ENCODE measurements around the gene GSDME. TPM values are rescaled to one million over a fixed set of nuclear protein-coding genes. Genes with fewer than 3 reads are reported as not detected.
A peak's percentile ranks its signal among the peaks of the same experiment; 100 is the strongest.

GSDME gene
- total RNA-seq, 4 donors from 2014 or later: 5.3 to 15.7 (median 10.6) TPM

DNA sequence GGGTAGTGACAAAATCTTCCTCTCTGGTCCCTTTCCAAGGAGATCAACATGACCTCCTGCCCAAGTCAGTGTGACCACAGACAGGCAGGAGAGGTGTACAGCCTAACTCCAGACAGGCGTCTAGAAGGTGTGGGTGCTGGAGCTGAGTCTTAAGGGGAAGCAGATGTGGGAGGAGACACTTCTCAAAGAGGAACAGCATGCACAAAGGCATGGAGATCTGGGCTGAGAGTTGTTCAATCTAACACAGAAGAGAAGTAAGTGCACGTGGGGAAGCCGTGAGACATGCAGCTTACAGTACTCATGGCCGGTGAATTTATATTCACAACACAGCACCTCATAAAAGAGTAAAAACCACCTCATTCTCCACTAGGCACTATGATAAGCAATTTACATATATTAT is 23.8 kb upstream of the GSDME start:
- Histone ChIP-seq H3K36me3 (no peaks in the 10 kb centered on the region), H3K27ac (no peak overlapping the region), H3K9me3 (no peaks in the 10 kb centered on the region), H3K4me1 (peaks cover 0 to 5% (median 0%) of the 10 kb centered on the region in 4 donors), H3K27me3 (no peaks in the 10 kb centered on the region), H3K4me3 (no peak overlapping the region)
- 76 to 80% methylated on average over 4 of the region's 4 CpGs for WGBS, 2 donors
- peak in 1 of 2 donors; percentile 9 for DNase-seq (ENCODE audit: low spot score in 2 of 2)
- no peak for TF ChIP-seq POLR2A (IDR thresholded peaks at IDR 0.05)
- TF ChIP-seq, protein P1, sequence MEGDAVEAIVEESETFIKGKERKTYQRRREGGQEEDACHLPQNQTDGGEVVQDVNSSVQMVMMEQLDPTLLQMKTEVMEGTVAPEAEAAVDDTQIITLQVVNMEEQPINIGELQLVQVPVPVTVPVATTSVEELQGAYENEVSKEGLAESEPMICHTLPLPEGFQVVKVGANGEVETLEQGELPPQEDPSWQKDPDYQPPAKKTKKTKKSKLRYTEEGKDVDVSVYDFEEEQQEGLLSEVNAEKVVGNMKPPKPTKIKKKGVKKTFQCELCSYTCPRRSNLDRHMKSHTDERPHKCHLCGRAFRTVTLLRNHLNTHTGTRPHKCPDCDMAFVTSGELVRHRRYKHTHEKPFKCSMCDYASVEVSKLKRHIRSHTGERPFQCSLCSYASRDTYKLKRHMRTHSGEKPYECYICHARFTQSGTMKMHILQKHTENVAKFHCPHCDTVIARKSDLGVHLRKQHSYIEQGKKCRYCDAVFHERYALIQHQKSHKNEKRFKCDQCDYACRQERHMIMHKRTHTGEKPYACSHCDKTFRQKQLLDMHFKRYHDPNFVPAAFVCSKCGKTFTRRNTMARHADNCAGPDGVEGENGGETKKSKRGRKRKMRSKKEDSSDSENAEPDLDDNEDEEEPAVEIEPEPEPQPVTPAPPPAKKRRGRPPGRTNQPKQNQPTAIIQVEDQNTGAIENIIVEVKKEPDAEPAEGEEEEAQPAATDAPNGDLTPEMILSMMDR (IDR thresholded peaks at IDR 0.05): no peak
- TF ChIP-seq EP300 (IDR thresholded peaks at IDR 0.05): no peak

DNA sequence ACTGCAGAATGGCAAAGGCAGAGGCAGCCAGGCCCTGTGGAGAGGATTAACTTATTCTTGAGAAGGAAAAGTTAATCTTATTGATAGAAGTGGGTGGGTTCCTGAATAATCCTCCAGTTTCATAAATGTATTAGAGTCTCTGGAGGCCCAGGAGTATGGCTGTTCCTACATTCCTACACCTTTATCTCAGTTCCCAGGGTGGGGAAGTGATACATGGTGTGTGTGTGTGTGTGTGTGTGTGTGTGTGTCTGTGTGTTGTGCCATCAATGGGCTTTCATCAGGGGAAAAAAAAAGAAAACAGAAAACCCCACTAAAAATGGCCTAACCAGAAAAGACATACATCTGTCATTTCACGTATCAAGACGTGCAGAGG is 22.0 kb upstream of the GSDME start:
- TF ChIP-seq EP300 (IDR thresholded peaks at IDR 0.05): no peak
- TF ChIP-seq, protein P1 (IDR thresholded peaks at IDR 0.05): no peak
- no peak for TF ChIP-seq POLR2A (IDR thresholded peaks at IDR 0.05)
- H3K4me3 ChIP-seq: no peak overlapping the region
- no peaks in the 10 kb centered on the region for H3K9me3 ChIP-seq
- DNase-seq (ENCODE audit: low spot score in 2 of 2): no peak
- WGBS, 2 donors: 87 to 91% methylated on average over 2 of the region's 2 CpGs
- no peaks in the 10 kb centered on the region for H3K36me3 ChIP-seq
- peak overlapping the region in 2 of 4 donors; percentile 47 to 60 for H3K27ac ChIP-seq
- H3K4me1 ChIP-seq: peaks cover 0 to 5% (median 0%) of the 10 kb centered on the region in 4 donors
- H3K27me3 ChIP-seq: no peaks in the 10 kb centered on the region

- peak in 1 of 2 donors; percentile 22 for DNase-seq (ENCODE audit: low spot score in 2 of 2)
- Histone ChIP-seq H3K9me3 (no peaks in the 10 kb centered on the region), H3K4me3 (no peak overlapping the region), H3K36me3 (no peaks in the 10 kb centered on the region), H3K4me1 (peaks cover 0 to 5% (median 0%) of the 10 kb centered on the region in 4 donors), H3K27ac (peak overlapping the region in 2 of 4 donors; percentile 47 to 74), H3K27me3 (no peaks in the 10 kb centered on the region)
- TF ChIP-seq POLR2A (IDR thresholded peaks at IDR 0.05): no peak
- TF ChIP-seq EP300 (IDR thresholded peaks at IDR 0.05): peak in 1 of 2 donors; percentile 60
- TF ChIP-seq, protein P1 (IDR thresholded peaks at IDR 0.05): no peak
- 81 to 84% methylated on average over 9 of the region's 9 CpGs for WGBS, 2 donors
Measured at GRCh38 chr7:24778543-24779282, 21.4 kb upstream of the GSDME start.

GRCh38 chr7:24777806-24778205 is 20.5 kb upstream of the GSDME start:
- 58 to 68% methylated on average over 3 of the region's 3 CpGs for WGBS, 2 donors
- H3K4me1 ChIP-seq: peaks cover 0 to 5% (median 0%) of the 10 kb centered on the region in 4 donors
- no peaks in the 10 kb centered on the region for H3K36me3 ChIP-seq
- no peaks in the 10 kb centered on the region for H3K9me3 ChIP-seq
- peak overlapping the region in 2 of 4 donors; percentile 22 to 74 for H3K27ac ChIP-seq
- H3K27me3 ChIP-seq: no peaks in the 10 kb centered on the region
- DNase-seq (ENCODE audit: low spot score in 2 of 2): no peak
- no peak overlapping the region for H3K4me3 ChIP-seq
- TF ChIP-seq, protein P1 (IDR thresholded peaks at IDR 0.05): no peak
- TF ChIP-seq POLR2A (IDR thresholded peaks at IDR 0.05) (no peak), EP300 (IDR thresholded peaks at IDR 0.05) (no peak)

DNA sequence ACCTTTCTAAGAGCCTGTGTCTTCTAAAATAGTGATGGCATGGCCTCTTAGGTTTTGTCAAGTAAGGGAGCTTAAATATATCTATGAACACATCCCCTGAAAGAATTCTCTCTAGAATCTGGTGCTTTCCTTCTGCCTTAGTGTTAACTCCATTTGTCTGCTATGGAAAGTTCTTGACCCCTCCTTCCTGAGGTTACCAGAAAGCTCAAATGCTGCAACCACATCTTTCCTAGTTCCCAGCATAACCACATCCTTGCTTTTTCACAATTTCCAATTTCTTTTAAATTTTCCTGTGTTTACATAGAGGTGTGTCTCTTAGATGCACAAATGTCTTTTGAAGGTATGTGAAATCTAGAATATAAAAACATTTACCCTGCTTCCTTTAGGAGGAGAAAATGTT is 16.4 kb upstream of the GSDME start:
- no peaks in the 10 kb centered on the region for H3K36me3 ChIP-seq
- no peak overlapping the region for H3K27ac ChIP-seq
- no peak overlapping the region for H3K4me3 ChIP-seq
- H3K27me3 ChIP-seq: no peaks in the 10 kb centered on the region
- DNase-seq (ENCODE audit: low spot score in 2 of 2): no peak
- TF ChIP-seq POLR2A (IDR thresholded peaks at IDR 0.05) (no peak), EP300 (IDR thresholded peaks at IDR 0.05) (no peak)
- TF ChIP-seq, protein P1 (IDR thresholded peaks at IDR 0.05): no peak
- H3K4me1 ChIP-seq: no peaks in the 10 kb centered on the region
- peaks cover 0 to 20% (median 0%) of the 10 kb centered on the region in 4 donors for H3K9me3 ChIP-seq
